GM23248 (cell line): ENCODE data around the gene BAMBI.

ENCODE experiments used
- EZH2 ChIP-seq: fragments of 200-600 bp; sonication (generic); IDR thresholded peaks from 2 replicates; pipeline ENCODE4 v1.6.1; 2018; ENCODE audit warnings: antibody characterized with exemption, mild to moderate bottlenecking; ENCODE audit not compliant: insufficient read depth, poor library complexity, severe bottlenecking
- EZH2phosphoT487 ChIP-seq: fragments of 200-600 bp; sonication (generic); IDR thresholded peaks from 2 replicates; pipeline ENCODE4 v1.6.1; 2018; ENCODE audit warnings: antibody characterized with exemption, moderate library complexity, mild to moderate bottlenecking, low read depth; ENCODE audit not compliant: insufficient read depth

DNA sequence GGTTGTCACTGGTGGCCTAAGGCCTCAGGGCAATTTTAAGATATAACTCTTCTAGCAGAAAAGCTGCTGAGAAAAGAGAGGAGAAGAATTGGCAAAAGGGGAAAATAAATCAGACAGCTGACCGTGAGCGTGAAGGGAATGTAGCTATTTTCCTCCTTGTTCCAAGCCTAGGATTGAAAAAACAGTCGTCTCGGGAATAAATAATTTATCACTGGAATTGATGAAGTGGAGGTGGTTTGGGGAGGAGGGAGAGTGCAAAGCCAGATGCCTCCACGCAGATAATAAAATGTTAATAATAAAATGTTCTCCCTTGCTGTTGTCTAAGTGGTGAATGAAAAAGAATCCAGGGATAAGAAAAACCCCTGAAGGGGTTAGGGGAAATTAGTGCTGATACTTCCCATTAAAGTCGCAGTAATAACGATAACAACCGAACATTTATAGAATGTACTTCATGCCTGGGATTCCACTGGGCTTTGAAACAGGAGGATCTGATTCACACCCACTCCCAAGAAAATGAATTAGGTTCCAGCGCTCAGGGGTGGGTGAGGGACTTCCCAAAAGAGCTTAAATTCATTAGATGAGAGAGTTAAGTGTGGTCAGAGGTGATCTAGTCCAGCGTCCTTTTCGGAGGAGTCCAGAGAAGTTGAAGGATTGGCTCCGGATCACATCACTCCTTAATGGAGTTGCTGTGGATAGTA, 27.3 kb downstream of the BAMBI start:
- TF ChIP-seq EZH2 (no peak), EZH2phosphoT487 (no peak)
